CD4-positive, alpha-beta T cell (primary cell): ENCODE data around the gene GNG7. TPM values are rescaled to one million over a fixed set of nuclear protein-coding genes. Genes with fewer than 3 reads are reported as not detected.
"Not testable (repeated sequence)": the region's sequence is repeated elsewhere in the genome, so short reads cannot be mapped to it uniquely, and the experiment has no call there.

Experiments used
- ATAC-seq: fragments of 200-7000 bp; cut with Tn5 transposase; one replicate; pipeline ENCODE4 v1.10.0; 2022; ENCODE audit warnings: mild to moderate bottlenecking; ENCODE audit not compliant: poor library complexity
- CTCF ChIA-PET: fragments of 350-600 bp; sonication (Branson Sonifier 250); formaldehyde crosslinking; loops from one replicate; lab custom pipeline; 2021; ENCODE audit warnings: antibody characterized with exemption, inconsistent platforms; lab: Charles Lee
- POLR2A ChIA-PET: fragments of 350-600 bp; sonication (Branson Sonifier 250); formaldehyde crosslinking; loops from one replicate; lab custom pipeline; 2021; ENCODE audit warnings: antibody characterized with exemption, inconsistent platforms; lab: Charles Lee
- DNase-seq, 14 experiments: peaks; one replicate each; pipeline ENCODE4 v3.0.0-alpha.2; 2013 to 2020; ENCODE audit warnings: mixed read lengths in 2 of 14
- H3K27ac ChIP-seq, 2 donors: one replicate each; pipeline versions ENCODE4 v1.5.1 to v1.7.0; 2013; ENCODE audit warnings: low read length in 2 of 2, low read depth in 1 of 2, mild to moderate bottlenecking in 1 of 2
- H3K27me3 ChIP-seq, 2 experiments: 1 replicate in 1 of 2; 2 replicates in 1 of 2; pipeline versions ENCODE4 v1.6.1 to v1.7.0; 2013; ENCODE audit warnings: low read length in 2 of 2, control low read depth in 1 of 2, mild to moderate bottlenecking in 1 of 2, moderate library complexity in 1 of 2; ENCODE audit not compliant: insufficient read depth in 2 of 2, control insufficient read depth in 1 of 2
- H3K36me3 ChIP-seq: one replicate; pipeline ENCODE4 v1.6.1; 2013; ENCODE audit warnings: low read length, control low read depth; ENCODE audit not compliant: insufficient read depth
- H3K4me1 ChIP-seq: one replicate; pipeline ENCODE4 v1.6.1; 2013; ENCODE audit warnings: low read length, control low read depth; ENCODE audit not compliant: insufficient read depth
- H3K4me3 ChIP-seq: one replicate; pipeline ENCODE4 v1.5.1; 2013; ENCODE audit warnings: mild to moderate bottlenecking, low read length, moderate library complexity
- H3K9me3 ChIP-seq, 2 experiments: 1 replicate in 1 of 2; 2 replicates in 1 of 2; pipeline versions ENCODE4 v1.6.1 to v1.7.0; 2013; ENCODE audit warnings: low read length in 2 of 2, mild to moderate bottlenecking in 2 of 2, control low read depth in 1 of 2, moderate library complexity in 1 of 2; ENCODE audit not compliant: control insufficient read depth in 1 of 2, insufficient read depth in 1 of 2
- H3K27ac Mint-ChIP-seq: one replicate; pipeline ENCODE4 v1.8.0; 2020; ENCODE audit warnings: mixed read lengths
- H3K27me3 Mint-ChIP-seq: one replicate; pipeline ENCODE4 v1.8.0; 2021; ENCODE audit warnings: mixed read lengths
- H3K36me3 Mint-ChIP-seq: one replicate; pipeline ENCODE4 v1.8.0; 2021; ENCODE audit warnings: low read depth, mixed read lengths
- H3K4me1 Mint-ChIP-seq: one replicate; pipeline ENCODE4 v1.8.0; 2021; ENCODE audit warnings: low read depth, mixed read lengths
- H3K4me3 Mint-ChIP-seq: one replicate; pipeline ENCODE4 v1.8.0; 2020; ENCODE audit warnings: mild to moderate bottlenecking, mixed read lengths
- H3K9me3 Mint-ChIP-seq: one replicate; pipeline ENCODE4 v1.8.0; 2020; ENCODE audit warnings: mixed read lengths
- intact Hi-C, 2 experiments: fragments of 100-400 bp; cut with DNase I in 1 of 2; cut with micrococcal nuclease in 1 of 2; formaldehyde crosslinking; loops; one replicate each; pipeline versions ENCODE4 v1.15.1 to v1.9.0; 2023 to 2025; cut with DNase I, micrococcal nuclease
- total RNA-seq, 174 experiments: library from RNA in 2 of 174; stranded (reverse) in 2 of 174; gene quantifications; one replicate each; pipeline ENCODE4 v1.2.3 and lab custom pipeline; 2021 to 2026
- TF ChIP-seq, protein P1 (sequence below): fragments of 200-600 bp; IDR thresholded peaks from one replicate; pipeline ENCODE4 v1.8.0; 2022; ENCODE audit warnings: antibody characterized with exemption, mild to moderate bottlenecking

GNG7 gene
- total RNA-seq, 2 experiments from 2014 or later, result 5.2 to 5.7 TPM

DNA sequence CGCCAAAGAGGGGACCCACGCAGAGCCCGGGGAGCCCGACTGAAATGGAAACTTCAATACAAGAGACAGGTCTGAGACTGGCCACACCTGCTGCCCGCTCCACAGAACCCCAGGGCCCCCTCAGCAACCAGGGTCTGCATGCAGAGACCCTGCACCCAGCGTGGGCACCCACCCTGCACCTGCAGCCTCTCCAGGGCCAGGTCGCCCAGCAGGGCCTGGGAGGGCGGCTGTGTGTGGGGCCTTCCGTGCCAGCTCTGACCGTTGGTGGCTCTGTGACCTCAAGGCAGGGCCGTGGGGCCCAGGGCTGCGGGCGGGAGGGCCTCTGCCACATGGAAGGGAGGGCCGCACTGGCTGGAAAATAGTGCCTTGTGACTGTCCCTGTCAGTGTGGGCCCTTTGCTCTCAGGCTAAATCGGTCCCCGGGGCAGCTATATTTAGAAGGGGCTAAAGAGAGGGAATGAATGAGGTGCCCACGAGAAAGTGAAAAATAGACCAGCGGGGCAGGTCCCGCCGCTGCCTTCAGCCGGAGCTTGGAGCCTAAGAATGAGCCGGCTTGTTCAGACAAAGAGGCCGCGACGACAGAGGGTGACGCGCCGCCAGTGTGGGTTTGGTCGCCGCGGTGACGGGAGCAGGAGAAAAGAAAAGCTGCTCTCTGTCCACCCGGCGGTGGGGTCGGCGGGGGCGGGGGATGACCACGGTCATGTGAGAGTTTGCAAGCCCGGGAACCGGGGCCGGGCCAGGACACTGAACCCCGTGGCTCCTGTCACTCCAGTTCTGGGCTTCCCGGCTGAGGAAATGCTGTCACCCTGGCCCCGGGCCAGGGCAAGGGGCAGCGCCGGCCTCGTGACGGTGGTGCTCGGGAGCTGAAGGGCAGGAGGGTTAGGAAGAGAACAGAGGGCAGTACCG is 156.1 kb downstream of the GNG7 start:
- CTCF ChIA-PET, result no interaction called here

DNA sequence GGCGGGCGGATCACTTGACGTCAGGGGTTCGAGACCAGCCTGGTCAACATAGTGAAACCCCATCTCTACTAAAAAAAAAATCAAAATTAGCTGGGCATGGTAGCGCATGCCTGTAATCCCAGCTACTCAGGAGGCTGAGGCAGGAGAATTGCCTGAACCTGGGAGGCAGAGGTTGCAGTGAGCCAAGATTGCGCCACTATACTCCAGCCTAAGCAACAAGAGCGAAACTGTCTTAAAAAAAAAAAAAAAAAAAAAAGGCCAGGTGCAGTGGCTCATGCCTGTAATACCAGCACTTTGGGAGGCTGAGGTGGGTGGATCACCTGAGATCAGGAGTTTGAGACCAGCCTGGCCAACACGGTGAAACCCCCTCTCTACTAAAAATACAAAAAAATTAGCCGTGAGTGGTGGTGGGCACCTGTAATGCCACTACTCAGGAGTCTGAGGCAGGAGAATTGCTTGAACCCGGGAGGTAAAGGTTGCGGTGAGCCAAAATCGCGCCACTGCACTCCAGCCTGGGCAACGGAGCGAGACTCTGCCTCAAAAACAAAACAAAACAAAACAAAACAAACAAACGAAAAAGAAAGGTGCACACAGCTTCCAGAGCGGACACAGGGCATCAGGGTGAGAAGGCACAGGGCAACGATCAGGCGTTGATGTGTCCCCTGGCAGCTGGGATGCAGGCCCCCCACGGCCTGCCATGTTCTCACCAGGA is 156.9 kb downstream of the GNG7 start:
- CTCF ChIA-PET, H3K27me3 Mint-ChIP-seq: not testable (repeated sequence)
- peaks cover 27% of the 10 kb centered on the region for H3K4me1 ChIP-seq

More for the DNA sequence above, 156.1 kb downstream of the GNG7 start:
- Histone ChIP-seq H3K27me3 (no peaks in the 10 kb centered on the region), H3K36me3 (no peaks in the 10 kb centered on the region), H3K4me3 (no peak overlapping the region), H3K9me3 (peaks cover 0 to 15% of the 10 kb centered on the region in 2 experiments), H3K4me1 (peaks cover 27% of the 10 kb centered on the region), H3K27ac (no peak overlapping the region)
- Mint-ChIP-seq H3K36me3 (no peaks in the 10 kb centered on the region), H3K4me3 (no peak overlapping the region), H3K27ac (no peak overlapping the region), H3K4me1 (peaks cover 9% of the 10 kb centered on the region), H3K27me3 (no peaks in the 10 kb centered on the region), H3K9me3 (no peaks in the 10 kb centered on the region)
- TF ChIP-seq, protein P1, sequence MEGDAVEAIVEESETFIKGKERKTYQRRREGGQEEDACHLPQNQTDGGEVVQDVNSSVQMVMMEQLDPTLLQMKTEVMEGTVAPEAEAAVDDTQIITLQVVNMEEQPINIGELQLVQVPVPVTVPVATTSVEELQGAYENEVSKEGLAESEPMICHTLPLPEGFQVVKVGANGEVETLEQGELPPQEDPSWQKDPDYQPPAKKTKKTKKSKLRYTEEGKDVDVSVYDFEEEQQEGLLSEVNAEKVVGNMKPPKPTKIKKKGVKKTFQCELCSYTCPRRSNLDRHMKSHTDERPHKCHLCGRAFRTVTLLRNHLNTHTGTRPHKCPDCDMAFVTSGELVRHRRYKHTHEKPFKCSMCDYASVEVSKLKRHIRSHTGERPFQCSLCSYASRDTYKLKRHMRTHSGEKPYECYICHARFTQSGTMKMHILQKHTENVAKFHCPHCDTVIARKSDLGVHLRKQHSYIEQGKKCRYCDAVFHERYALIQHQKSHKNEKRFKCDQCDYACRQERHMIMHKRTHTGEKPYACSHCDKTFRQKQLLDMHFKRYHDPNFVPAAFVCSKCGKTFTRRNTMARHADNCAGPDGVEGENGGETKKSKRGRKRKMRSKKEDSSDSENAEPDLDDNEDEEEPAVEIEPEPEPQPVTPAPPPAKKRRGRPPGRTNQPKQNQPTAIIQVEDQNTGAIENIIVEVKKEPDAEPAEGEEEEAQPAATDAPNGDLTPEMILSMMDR, result no peak
- intact Hi-C loops, result no loop called here
- no peak for ATAC-seq
- peak in 2 of 14 experiments; percentile 50 to 55 for DNase-seq
- POLR2A ChIA-PET, result interaction anchor here (2.2 kb wide), 1 partner anchor 70 kb away, joined by 5 read pairs; the partner anchor contains the start of gene GADD45B

DNA sequence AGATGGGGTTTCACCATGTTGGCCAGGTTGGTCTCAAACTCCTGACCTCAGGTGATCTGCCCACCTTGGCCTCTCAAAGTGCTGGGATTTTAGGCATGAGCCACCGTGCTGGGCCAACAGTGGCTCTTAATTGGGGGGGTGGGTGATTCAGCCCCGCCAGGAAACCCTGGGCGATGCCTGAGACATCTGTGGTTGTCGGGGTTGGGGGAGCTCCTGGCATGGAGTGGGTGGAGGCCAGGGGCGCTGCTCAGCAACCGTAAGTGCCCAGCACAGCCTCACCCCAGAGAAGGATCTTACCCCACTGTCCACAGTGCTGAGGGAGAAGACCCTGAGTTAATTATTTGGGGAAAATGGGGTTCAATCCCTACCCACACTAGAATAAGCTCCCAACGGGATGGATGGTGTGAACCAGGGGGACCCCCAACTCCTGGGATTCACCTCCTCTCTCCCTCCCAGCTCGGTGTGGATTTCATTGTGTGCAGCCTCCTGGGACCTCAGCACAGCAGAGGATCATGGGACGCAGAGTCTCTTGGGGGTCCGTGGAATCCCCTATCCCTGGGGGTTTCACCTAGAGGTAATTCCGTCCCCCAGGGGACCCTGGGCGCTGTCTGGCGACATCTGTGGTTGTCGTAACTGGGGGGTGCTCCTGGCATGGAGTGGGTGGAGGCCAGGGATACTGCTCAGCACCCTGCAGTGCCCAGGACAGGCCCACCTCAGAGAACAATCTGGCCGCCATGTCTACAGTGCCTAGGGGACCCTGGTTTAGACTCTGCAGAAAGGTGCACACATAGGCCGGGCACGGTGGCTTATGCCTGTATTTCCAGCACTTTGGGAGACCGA is 157.7 kb downstream of the GNG7 start:
- Mint-ChIP-seq H3K27ac (no peak overlapping the region), H3K36me3 (no peaks in the 10 kb centered on the region), H3K9me3 (no peaks in the 10 kb centered on the region), H3K4me3 (no peak overlapping the region), H3K4me1 (peaks cover 9% of the 10 kb centered on the region), H3K27me3 (no peaks in the 10 kb centered on the region)
- Histone ChIP-seq H3K9me3 (peaks cover 0 to 10% of the 10 kb centered on the region in 2 experiments), H3K4me3 (no peak overlapping the region), H3K4me1 (peaks cover 23% of the 10 kb centered on the region), H3K27me3 (no peaks in the 10 kb centered on the region), H3K36me3 (no peaks in the 10 kb centered on the region), H3K27ac (no peak overlapping the region)
- TF ChIP-seq, protein P1, result no peak
- POLR2A ChIA-PET, result interaction anchor here (0.7 to 3.2 kb wide), 2 partner anchors 12 to 68 kb away, joined by 3 to 19 read pairs; partner anchors contain the start of gene GADD45B
- ATAC-seq (no peak), DNase-seq (no peak)
- intact Hi-C loops, result no loop called here
- CTCF ChIA-PET, result no interaction called here

More for the DNA sequence above, 156.9 kb downstream of the GNG7 start:
- H3K27me3 ChIP-seq, ATAC-seq, H3K4me3 Mint-ChIP-seq, H3K36me3 Mint-ChIP-seq, H3K4me3 ChIP-seq, H3K9me3 Mint-ChIP-seq, DNase-seq, H3K27ac ChIP-seq, H3K4me1 Mint-ChIP-seq, H3K27ac Mint-ChIP-seq, H3K36me3 ChIP-seq, intact Hi-C loops: not testable (repeated sequence)
- POLR2A ChIA-PET, result interaction anchor here (0.7 to 2.2 kb wide), 2 partner anchors 13 to 69 kb away, joined by 3 to 5 read pairs; partner anchors contain the start of gene GADD45B
- peaks cover 0 to 15% of the 10 kb centered on the region in 2 experiments for H3K9me3 ChIP-seq
